GM12878 (cell line): ENCODE results near the gene HERPUD2. TPM values are rescaled to one million over a fixed set of nuclear protein-coding genes. Genes with fewer than 3 reads are reported as not detected.

Experiments used
- ATAC-seq: fragments of 200-7000 bp; cut with Tn5 transposase; 3 replicates; pipeline ENCODE4 v1.9.1; 2020; ENCODE audit warnings: mild to moderate bottlenecking, moderate library complexity
- BruUV-seq: library from RNA; stranded (reverse); fragments of 400-500 nt; replicated peaks from 2 replicates; lab custom pipeline; 2021; lab: Mats Ljungman, UMichigan
- CTCF ChIA-PET: fragments of 300-600 bp; sonication (Branson Sonifier 250); formaldehyde crosslinking; extraction: SDS; loops from one replicate; lab custom pipeline; 2021; ENCODE audit warnings: inconsistent platforms; lab: Yijun Ruan, JAX
- POLR2A ChIA-PET: fragments of 350-600 bp; formaldehyde crosslinking; extraction: SDS; loops from one replicate; lab custom pipeline; 2021; ENCODE audit warnings: inconsistent platforms; lab: Charles Lee
- RAD21 ChIA-PET: fragments of 300-600 bp; sonication (Branson Sonifier 250); formaldehyde crosslinking; loops from one replicate; lab custom pipeline; 2023; ENCODE audit warnings: antibody characterized with exemption; ENCODE audit not compliant: unreplicated experiment; lab: Charles Lee
- SMC1A ChIA-PET: fragments of 300-600 bp; sonication (Branson Sonifier 250); formaldehyde crosslinking; loops from one replicate; lab custom pipeline; 2023; ENCODE audit not compliant: unreplicated experiment, uncharacterized antibody; lab: Charles Lee
- DNase-seq: peaks from one replicate; pipeline ENCODE4 v3.0.0-alpha.2; 2011; ENCODE audit warnings: low read depth, low spot score
- FAIRE-seq: peaks from 3 replicates; lab custom pipeline; 2011; peaks lifted over from hg19 to GRCh38; lab: Jason Lieb, UNC
- H2AFZ ChIP-seq: 2 replicates; pipeline ENCODE4 v1.6.0; 2011; ENCODE audit warnings: low read depth, low read length, control low read depth; ENCODE audit not compliant: control insufficient read depth
- H3K27ac ChIP-seq: 2 replicates; pipeline ENCODE4 v1.5.1; 2011; ENCODE audit warnings: control low read depth; ENCODE audit not compliant: control insufficient read depth, insufficient read depth
- H3K27me3 ChIP-seq, 2 experiments: replicated peaks in 1 of 2; 2 replicates each; pipeline versions ENCODE4 v1.6.0 to v1.6.1; 2011; ENCODE audit warnings: low read length in 1 of 2; ENCODE audit not compliant: control insufficient read depth in 2 of 2, insufficient read depth in 2 of 2
- H3K36me3 ChIP-seq, 2 experiments: 2 replicates each; pipeline ENCODE4 v1.5.1; 2011; ENCODE audit warnings: low read length in 1 of 2; ENCODE audit not compliant: control insufficient read depth in 2 of 2, insufficient read depth in 2 of 2
- H3K4me1 ChIP-seq: 2 replicates; pipeline ENCODE4 v1.6.1; 2011; ENCODE audit warnings: mild to moderate bottlenecking, low read length, moderate library complexity, mixed read lengths; ENCODE audit not compliant: control insufficient read depth, insufficient read depth
- H3K4me2 ChIP-seq: 2 replicates; pipeline ENCODE4 v1.6.0; 2011; ENCODE audit warnings: control low read depth; ENCODE audit not compliant: control insufficient read depth, insufficient read depth
- H3K4me3 ChIP-seq: fragments of 200-600 bp; sonication (generic); 2 replicates; pipeline ENCODE4 v1.5.1; 2016
- H3K79me2 ChIP-seq: 2 replicates; pipeline ENCODE4 v1.6.0; 2011; ENCODE audit warnings: low read length; ENCODE audit not compliant: control insufficient read depth, insufficient read depth
- H3K9ac ChIP-seq: 2 replicates; pipeline ENCODE4 v1.8.0; 2011; ENCODE audit warnings: low read length, control low read depth, mixed read lengths; ENCODE audit not compliant: control insufficient read depth, insufficient read depth
- H3K9me3 ChIP-seq: replicated peaks from 3 replicates; pipeline ENCODE4 v1.5.1; 2011; ENCODE audit warnings: mild to moderate bottlenecking, low read length; ENCODE audit not compliant: control insufficient read depth, insufficient read depth
- H4K20me1 ChIP-seq: 2 replicates; pipeline ENCODE4 v1.6.0; 2011; ENCODE audit not compliant: control insufficient read depth, insufficient read depth
- BCL3 ChIP-seq: IDR thresholded peaks from 2 replicates; pipeline ENCODE4 v1.6.1; 2011; ENCODE audit warnings: borderline replicate concordance, low read depth, mild to moderate bottlenecking, moderate library complexity, low read length; ENCODE audit not compliant: insufficient read depth, poor library complexity, severe bottlenecking
- BHLHE40 ChIP-seq, 2 experiments: fragments of 450-650 bp in 1 of 2; IDR thresholded peaks; 2 replicates each; pipeline ENCODE4 v1.6.1; 2011 to 2017; ENCODE audit warnings: low read depth in 2 of 2, borderline replicate concordance in 1 of 2, improper control_type of control experiment in 1 of 2, low read length in 1 of 2, mild to moderate bottlenecking in 1 of 2
- WGBS: methylation state at CpG from one replicate; pipeline ENCODE4 v1.1.6; 2016; ENCODE audit warnings: low lambda C conversion rate; ENCODE audit not compliant: insufficient replicate concordance, insufficient coverage; ENCODE audit errors: missing lambda C conversion rate; 5-methylcytosine and 5-hydroxymethylcytosine counted together
- in situ Hi-C: fragments of 300-500 bp; cut with MboI; formaldehyde crosslinking; loops from 9 replicates; pipeline ENCODE4 v1.14.3; 2018; ENCODE audit warnings: mixed read lengths
- intact Hi-C: fragments of 100-400 bp; cut with micrococcal nuclease; formaldehyde crosslinking; loops from one replicate; pipeline ENCODE4 v1.14.2; 2022; ENCODE audit not compliant: unreplicated experiment
- polyA plus RNA-seq, 11 experiments: library from polyadenylated mRNA; depleted of rRNA in 4 of 11; unstranded in 6 of 11; stranded (reverse) in 5 of 11; fragments of >200 nt; fragmentation: Nextera tagmentation in 4 of 11; fragmentation: Illumina TruSeq in 1 of 11; extraction: Ambion mirVana in 4 of 11; extraction: Trizol in 1 of 11; gene quantifications; 1 replicate in 1 of 11; 2 replicates in 10 of 11; pipeline versions ENCODE4 v1.2.1 to v1.2.3, GENCODE V29; 2011 to 2016; ENCODE audit warnings: inconsistent platforms in 2 of 11, missing spikeins in 2 of 11, low read depth in 1 of 11
- total RNA-seq, 4 experiments: library from RNA; depleted of rRNA in 3 of 4; stranded (reverse); fragments of >200 nt in 3 of 4; fragmentation: Illumina TruSeq in 1 of 4; extraction: Trizol in 1 of 4; gene quantifications; 2 replicates each; pipeline versions ENCODE4 v1.2.1 to v1.2.3, GENCODE V29; 2013 to 2021

HERPUD2 gene
- total and polyA plus RNA-seq, 10 of the 15 experiments (the other 5 are each of a cell fraction or from before 2014, with no cell fraction given): 4.7 to 69.6 (median 13.9) TPM

GRCh38 chr7:35723011-35723410 lies 28.1 kb upstream of the HERPUD2 start:
- intact Hi-C loops: loop anchor here (10.0 kb wide), 2 partner anchors 562 to 968 kb away; no protein-coding TSS in a partner anchor
- DNase-seq: no peak

More at GRCh38 chr7:35723011-35723410, 28.1 kb upstream of the HERPUD2 start:
- CTCF ChIA-PET: interaction anchor here (0.6 to 10.1 kb wide), 5 partner anchors 9 to 631 kb away, joined by 3 to 211 read pairs (median 4); partner anchors contain the start of gene SEPTIN7
- H3K4me2 ChIP-seq: peak overlapping the region; percentile 18; the same call in 1 of the 2 replicates
- FAIRE-seq (no peak), ATAC-seq (no peak)
- H3K9ac ChIP-seq: no peak overlapping the region
- H3K9me3 ChIP-seq: peaks cover 4% of the 10 kb centered on the region; the same call in 1 of the 3 replicates
- H3K27me3 ChIP-seq: no peaks in the 10 kb centered on the region
- no peaks in the 10 kb centered on the region for H4K20me1 ChIP-seq
- no peak overlapping the region for H3K4me3 ChIP-seq
- SMC1A ChIA-PET: interaction anchor here (0.7 to 14.0 kb wide), 9 partner anchors 7 to 169 kb away, joined by 3 to 337 read pairs (median 3); partner anchors contain the start of gene HERPUD2
- BruUV-seq: no TSS peak
- POLR2A ChIA-PET: interaction anchor here (1.3 to 8.4 kb wide), 4 partner anchors 11 to 78 kb away, joined by 3 to 124 read pairs (median 10); partner anchors contain the start of gene SEPTIN7
- WGBS: 75% methylated on average over 4 of the region's 4 CpGs
- peaks cover 54% of the 10 kb centered on the region for H3K4me1 ChIP-seq
- no peaks in the 10 kb centered on the region for H3K79me2 ChIP-seq
- H3K27ac ChIP-seq: no peak overlapping the region
- no peaks in the 10 kb centered on the region for H3K36me3 ChIP-seq
- in situ Hi-C loops: loop anchor here (10.0 kb wide), 1 partner anchor 1622 kb away; no protein-coding TSS in a partner anchor
- RAD21 ChIA-PET: interaction anchor here (1.0 to 11.5 kb wide), 6 partner anchors 11 to 184 kb away, joined by 3 to 273 read pairs (median 5); partner anchors contain the start of genes HERPUD2 and SEPTIN7
- TF ChIP-seq BCL3 (peak; percentile 40), BHLHE40 (IDR thresholded peaks at IDR 0.05; ENCODE audit: borderline replicate concordance in 1 of 2, low read depth in 2 of 2, low read length in 1 of 2) (no peak)
- H2AFZ ChIP-seq: no peak overlapping the region; the same call in 1 of the 2 replicates
